ENCODE measurements around the gene PRXL2B. TPM values are rescaled to one million over a fixed set of nuclear protein-coding genes. Genes with fewer than 3 reads are reported as not detected.

Gene PRXL2B
- total RNA-seq, 1 experiment from 2014 or later, result 32.2 TPM

DNA sequence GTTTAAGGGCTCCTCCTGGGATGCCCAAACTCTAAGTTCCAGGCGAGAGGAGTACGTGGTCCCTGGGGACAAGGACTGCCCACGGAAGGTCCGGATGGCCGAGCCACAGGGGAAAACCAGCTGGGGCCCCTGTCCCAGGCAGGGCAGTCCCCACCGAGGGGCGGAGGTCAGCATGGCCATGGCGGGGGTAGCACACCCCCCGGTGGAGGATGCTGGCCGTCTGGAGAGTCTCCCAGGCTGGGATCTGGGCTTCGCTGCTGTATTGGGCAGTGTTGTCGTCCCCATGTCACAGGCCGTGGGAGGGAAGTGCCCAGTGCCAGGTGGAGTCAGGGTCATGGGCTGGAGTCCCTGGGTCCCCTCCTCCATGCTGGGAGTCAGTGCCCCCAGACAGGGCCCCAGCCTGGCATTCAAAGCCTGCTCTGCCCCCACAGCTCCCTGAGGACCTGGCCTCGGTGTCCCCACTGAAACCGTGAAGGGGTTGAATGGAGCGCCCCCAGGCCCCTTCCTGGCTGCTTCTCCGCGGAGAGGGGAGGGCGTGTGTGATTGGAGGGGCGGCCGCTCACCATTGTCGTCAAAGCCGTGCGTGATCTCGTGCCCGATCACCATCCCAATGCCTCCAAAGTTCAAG is 6.8 kb downstream of the PRXL2B start:
- no peaks in the 10 kb centered on the region for H3K4me1 ChIP-seq (ENCODE audit: control insufficient read depth in 1 of 2, insufficient read depth in 2 of 2, low read length in 2 of 2)
- no peaks in the 10 kb centered on the region for H3K9me2 ChIP-seq (ENCODE audit: insufficient read depth)
- BruUV-seq (replicated peaks), result no TSS peak
- H3K9me3 ChIP-seq (ENCODE audit: control insufficient read depth in 1 of 2, insufficient read depth in 1 of 2, low read depth in 1 of 2, low read length in 2 of 2), result no peaks in the 10 kb centered on the region
- H2AFZ ChIP-seq (ENCODE audit: low read depth, low read length, poor library complexity, severe bottlenecking), result no peak overlapping the region
- RAD21 ChIA-PET (ENCODE audit: low non-redundant PET in 1 of 2, low total read pairs in 2 of 2, uncharacterized antibody in 2 of 2, unreplicated experiment in 2 of 2), result no interaction called here
- no peaks in the 10 kb centered on the region for H3K36me3 ChIP-seq (ENCODE audit: control insufficient read depth in 1 of 2, insufficient read depth in 2 of 2, low read length in 2 of 2)
- H3K79me2 ChIP-seq (ENCODE audit: insufficient read depth, low read length), result no peaks in the 10 kb centered on the region
- no peaks in the 10 kb centered on the region for H4K20me1 ChIP-seq (ENCODE audit: insufficient read depth)
- DNase-seq (ENCODE audit: low read depth, low spot score), result no peak
- H3K4me3 ChIP-seq (replicated peaks in 1 of 2; ENCODE audit: low read depth in 1 of 2, low read length in 2 of 2), result no peak overlapping the region
- intact Hi-C loops (cut with micrococcal nuclease), result no loop called here
- no peak overlapping the region for H3K27ac ChIP-seq (ENCODE audit: low read depth, low read length)
- CTCF ChIA-PET, result no interaction called here
- TF ChIP-seq EZH2phosphoT487 (IDR thresholded peaks at IDR 0.05; ENCODE audit: borderline replicate concordance), result no peak
- TF ChIP-seq YY1 (IDR thresholded peaks at IDR 0.05; ENCODE audit: extremely low read depth, insufficient replicate concordance, low read depth, low read length), result no peak
- H3K27me3 ChIP-seq (ENCODE audit: insufficient read depth, low read length), result no peaks in the 10 kb centered on the region
- POLR2A ChIA-PET, result no interaction called here
- H3K4me2 ChIP-seq (ENCODE audit: low read length), result no peak overlapping the region
- no peak for ATAC-seq
- no peak overlapping the region for H3K9ac ChIP-seq (ENCODE audit: low read length)

DNA sequence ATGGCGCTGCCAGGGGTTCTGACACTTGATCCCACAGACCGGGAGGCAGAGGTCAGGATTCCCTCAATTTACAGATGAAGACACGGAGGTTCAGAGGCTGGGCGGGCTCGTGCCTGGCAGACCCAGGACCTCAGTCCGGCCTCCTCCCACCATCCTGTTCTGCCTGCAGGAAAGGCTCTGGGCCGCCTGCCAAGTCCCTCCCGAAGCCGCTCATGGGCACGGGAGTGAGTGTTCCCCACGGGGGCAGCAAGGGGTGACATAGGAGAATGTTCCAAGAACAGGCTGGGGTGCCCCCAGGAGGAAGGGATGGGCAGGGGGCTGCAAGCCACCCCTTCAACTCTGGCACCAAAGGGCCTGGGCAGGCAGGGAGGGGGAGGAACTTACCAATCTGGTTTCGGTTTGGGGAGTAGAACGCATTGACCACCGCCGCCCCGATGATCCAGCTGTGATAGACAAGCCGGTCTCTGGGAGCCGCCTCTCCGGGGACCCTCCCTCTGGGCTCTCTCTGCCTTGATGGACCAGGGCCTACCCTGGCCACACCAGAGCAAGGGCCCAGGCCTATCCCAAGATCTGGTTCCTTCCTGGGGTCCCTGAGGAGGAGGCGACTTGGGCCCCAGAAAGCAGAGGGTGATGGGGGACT is 7.5 kb downstream of the PRXL2B start:
- no peaks in the 10 kb centered on the region for H3K27me3 ChIP-seq (ENCODE audit: insufficient read depth, low read length)
- ATAC-seq (no peak), DNase-seq (ENCODE audit: low read depth, low spot score) (no peak)
- ChIA-PET POLR2A (no interaction called here), CTCF (no interaction called here), RAD21 (ENCODE audit: low non-redundant PET in 1 of 2, low total read pairs in 2 of 2, uncharacterized antibody in 2 of 2, unreplicated experiment in 2 of 2) (no interaction called here)
- no peak overlapping the region for H3K27ac ChIP-seq (ENCODE audit: low read depth, low read length)
- no peaks in the 10 kb centered on the region for H3K4me1 ChIP-seq (ENCODE audit: control insufficient read depth in 1 of 2, insufficient read depth in 2 of 2, low read length in 2 of 2)
- no peaks in the 10 kb centered on the region for H3K9me2 ChIP-seq (ENCODE audit: insufficient read depth)
- H3K4me3 ChIP-seq (replicated peaks in 1 of 2; ENCODE audit: low read depth in 1 of 2, low read length in 2 of 2), result no peak overlapping the region
- H3K9ac ChIP-seq (ENCODE audit: low read length), result no peak overlapping the region
- no TSS peak for BruUV-seq (replicated peaks)
- no peaks in the 10 kb centered on the region for H3K79me2 ChIP-seq (ENCODE audit: insufficient read depth, low read length)
- H3K36me3 ChIP-seq (ENCODE audit: control insufficient read depth in 1 of 2, insufficient read depth in 2 of 2, low read length in 2 of 2), result no peaks in the 10 kb centered on the region
- H3K9me3 ChIP-seq (ENCODE audit: control insufficient read depth in 1 of 2, insufficient read depth in 1 of 2, low read depth in 1 of 2, low read length in 2 of 2), result no peaks in the 10 kb centered on the region
- no peak overlapping the region for H2AFZ ChIP-seq (ENCODE audit: low read depth, low read length, poor library complexity, severe bottlenecking)
- no peak overlapping the region for H3K4me2 ChIP-seq (ENCODE audit: low read length)
- TF ChIP-seq EGR1 (IDR thresholded peaks at IDR 0.05; ENCODE audit: low read depth) (no peak), EZH2 (IDR thresholded peaks at IDR 0.05) (no peak), SIN3A (IDR thresholded peaks at IDR 0.05; ENCODE audit: low read depth) (no peak), TCF7L2 (IDR thresholded peaks at IDR 0.05; ENCODE audit: borderline replicate concordance, extremely low read depth, insufficient read depth, insufficient read length) (no peak), CBX3 (IDR thresholded peaks at IDR 0.05; ENCODE audit: low read depth) (no peak), FOSL1 (IDR thresholded peaks at IDR 0.05; ENCODE audit: low read depth) (no peak), RAD21 (IDR thresholded peaks at IDR 0.05; ENCODE audit: low read depth) (no peak), ZFX (IDR thresholded peaks at IDR 0.05) (no peak)
- H4K20me1 ChIP-seq (ENCODE audit: insufficient read depth), result no peaks in the 10 kb centered on the region
- intact Hi-C loops (cut with micrococcal nuclease), result no loop called here

All from HCT116 (cell line).